Measurements from ENCODE around the gene MTMR10. TPM values are rescaled to one million over a fixed set of nuclear protein-coding genes. Genes with fewer than 3 reads are reported as not detected.
A peak's percentile ranks its signal among the peaks of the same experiment; 100 is the strongest.

MTMR10 gene
- total RNA-seq, 1 donor from 2014 or later: 4.5 TPM

DNA sequence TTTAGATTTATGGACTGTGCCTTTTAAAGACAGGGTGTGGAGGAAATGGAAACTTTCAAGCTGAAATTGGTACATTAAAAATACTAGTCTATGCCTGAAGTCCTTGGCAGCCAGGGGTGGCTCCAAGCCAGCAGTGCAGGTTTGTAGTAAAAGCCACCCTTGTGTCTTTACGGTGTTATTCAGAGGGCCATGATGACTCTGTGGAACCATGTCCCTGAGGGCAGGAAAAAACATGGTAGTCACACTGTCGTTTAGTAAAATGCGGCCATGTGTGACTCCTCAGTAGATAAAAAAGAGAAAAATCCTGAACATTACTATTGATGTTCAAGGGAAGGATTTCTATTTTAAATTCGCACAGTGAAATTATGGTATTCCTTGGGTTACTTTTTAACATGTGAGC is 85.1 kb downstream of the MTMR10 start:
- no peak overlapping the region for H3K4me3 ChIP-seq
- H3K9me3 ChIP-seq: no peaks in the 10 kb centered on the region
- no peaks in the 10 kb centered on the region for H3K27me3 ChIP-seq
- intact Hi-C loops (cut with DNase I): loop anchor here (10.0 kb wide), 2 partner anchors 418 to 958 kb away; partner anchors contain the start of gene KLF13
- H3K4me1 ChIP-seq: peaks cover 0 to 8% of the 10 kb centered on the region in 2 donors
- no peak overlapping the region for H3K27ac ChIP-seq
- DNase-seq (ENCODE audit: low spot score in 2 of 2): no peak
- peaks cover 0 to 7% of the 10 kb centered on the region in 2 donors for H3K36me3 ChIP-seq
- no peak for TF ChIP-seq CTCF (IDR thresholded peaks at IDR 0.05)

DNA sequence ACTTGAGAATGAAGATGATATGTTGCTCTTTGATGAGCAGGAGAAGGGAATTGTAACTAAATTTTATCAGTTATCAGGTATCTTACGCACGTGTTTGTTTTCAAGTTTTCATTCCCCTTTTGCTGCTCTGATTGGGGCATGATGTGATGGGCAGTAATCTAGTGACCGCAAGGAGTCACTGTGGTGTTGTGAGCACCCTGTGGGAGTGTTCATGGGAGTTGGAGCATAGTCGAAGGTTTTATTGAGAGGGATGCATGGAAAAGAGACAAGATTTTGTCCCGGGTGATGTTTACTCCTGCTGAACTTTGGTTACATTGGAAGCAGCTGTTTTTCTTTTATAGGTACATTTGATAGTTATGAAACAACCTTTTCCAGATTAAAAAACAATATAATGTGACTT is 85.6 kb downstream of the MTMR10 start:
- peaks cover 0 to 7% of the 10 kb centered on the region in 2 donors for H3K36me3 ChIP-seq
- H3K27ac ChIP-seq: no peak overlapping the region
- no peaks in the 10 kb centered on the region for H3K27me3 ChIP-seq
- no peaks in the 10 kb centered on the region for H3K9me3 ChIP-seq
- no peak for DNase-seq (ENCODE audit: low spot score in 2 of 2)
- H3K4me3 ChIP-seq: no peak overlapping the region
- TF ChIP-seq CTCF (IDR thresholded peaks at IDR 0.05): no peak
- intact Hi-C loops (cut with DNase I): loop anchor here (10.0 kb wide), 2 partner anchors 419 to 959 kb away; partner anchors contain the start of gene KLF13
- peaks cover 0 to 8% of the 10 kb centered on the region in 2 donors for H3K4me1 ChIP-seq

GRCh38 chr15:30904812-30905211 is 86.6 kb downstream of the MTMR10 start:
- intact Hi-C loops (cut with DNase I): loop anchor here (5.0 to 10.0 kb wide), 3 partner anchors 87 to 960 kb away; partner anchors contain the start of genes KLF13 and MTMR10
- Histone ChIP-seq H3K4me3 (peak overlapping the region; percentile 90 to 99), H3K36me3 (peaks cover 0 to 7% of the 10 kb centered on the region in 2 donors), H3K27ac (no peak overlapping the region), H3K27me3 (no peaks in the 10 kb centered on the region), H3K4me1 (peaks cover 0 to 8% of the 10 kb centered on the region in 2 donors), H3K9me3 (no peaks in the 10 kb centered on the region)
- TF ChIP-seq CTCF (IDR thresholded peaks at IDR 0.05): no peak
- DNase-seq (ENCODE audit: low spot score in 2 of 2): no peak

DNA sequence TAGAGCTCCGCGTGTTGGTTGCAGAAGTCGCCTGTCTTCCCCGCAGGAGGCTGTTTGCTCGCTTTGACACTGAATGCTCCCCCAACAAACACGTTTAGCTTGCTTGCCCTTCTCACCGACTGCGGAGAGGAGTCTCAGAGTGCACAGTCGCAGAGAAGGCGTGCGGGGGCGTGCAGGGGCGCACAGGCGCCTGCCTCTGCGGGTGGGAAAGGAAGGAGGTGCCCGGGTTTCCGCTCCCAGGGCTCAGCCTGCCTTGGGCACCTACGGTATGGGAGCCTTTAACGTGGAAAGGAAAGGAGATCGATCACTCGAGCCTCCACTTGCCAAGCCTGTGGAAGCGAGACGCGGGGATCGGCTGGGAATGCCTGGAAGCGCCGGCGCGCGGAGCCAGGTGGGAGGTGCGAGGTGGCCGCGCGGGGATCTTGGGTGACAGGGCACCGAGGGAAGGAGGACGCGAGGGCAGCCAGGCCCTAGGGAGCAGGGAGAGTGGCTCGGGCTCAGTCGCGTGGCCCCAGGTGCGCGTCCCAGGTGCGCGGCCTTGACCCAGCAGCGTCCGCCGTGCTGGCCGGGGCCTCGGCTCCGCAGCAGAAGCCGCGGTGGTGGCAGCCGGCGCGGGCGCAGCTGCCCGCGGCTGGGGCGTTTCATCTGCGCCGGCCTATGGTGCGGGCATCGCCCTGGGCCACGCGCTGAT is 87.8 kb downstream of the MTMR10 start, which contains the start of gene FAN1:
TSS of gene FAN1 (plus strand) at position 419 of the 691 bp plus-strand sequence. CDS start 749 bp downstream, outside the sequence.
- Histone ChIP-seq H3K27ac (peak within 1 kb of the TSS; percentile 61 to 77), H3K4me3 (peak within 1 kb of the TSS; percentile 90 to 99), H3K9me3 (no peaks in the 10 kb centered on the region), H3K36me3 (no peaks in the 10 kb centered on the region), H3K4me1 (peaks cover 0 to 8% of the 10 kb centered on the region in 2 donors), H3K27me3 (no peaks in the 10 kb centered on the region)
- DNase-seq (ENCODE audit: low spot score in 2 of 2): peak; percentile 34 to 92
- no peak for TF ChIP-seq CTCF (IDR thresholded peaks at IDR 0.05)
- intact Hi-C loops (cut with DNase I): loop anchor here (5.0 to 10.0 kb wide), 3 partner anchors 89 to 961 kb away; partner anchors contain the start of genes KLF13 and MTMR10

DNA sequence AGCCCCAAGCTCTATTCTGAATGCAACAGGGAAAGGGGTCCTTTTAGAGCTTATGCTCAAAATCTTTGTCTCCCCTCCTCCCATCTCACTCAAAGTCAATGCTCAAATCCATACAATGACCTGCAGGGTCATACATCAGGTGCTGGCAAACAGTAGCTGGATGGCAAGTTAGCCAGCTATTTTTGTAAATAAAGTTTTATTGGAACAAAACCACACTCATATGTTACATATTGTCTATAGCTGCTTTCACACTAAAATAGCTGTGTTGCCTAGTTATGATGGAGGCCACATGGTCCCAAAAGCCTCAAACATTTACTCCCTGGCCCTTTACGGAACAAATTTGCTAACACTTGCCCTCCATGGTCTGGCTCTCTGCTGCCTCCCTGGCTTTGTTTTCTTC is 89.5 kb downstream of the MTMR10 start:
- intact Hi-C loops (cut with DNase I): loop anchor here (5.0 to 10.0 kb wide), 3 partner anchors 90 to 963 kb away; partner anchors contain the start of genes KLF13 and MTMR10
- H3K36me3 ChIP-seq: no peaks in the 10 kb centered on the region
- no peak for TF ChIP-seq CTCF (IDR thresholded peaks at IDR 0.05)
- H3K4me3 ChIP-seq: no peak overlapping the region
- H3K4me1 ChIP-seq: peaks cover 0 to 8% of the 10 kb centered on the region in 2 donors
- no peaks in the 10 kb centered on the region for H3K27me3 ChIP-seq
- H3K27ac ChIP-seq: no peak overlapping the region
- no peaks in the 10 kb centered on the region for H3K9me3 ChIP-seq
- DNase-seq (ENCODE audit: low spot score in 2 of 2): no peak
